ENCODE data around the gene RAB3IL1.

The RAB3IL1 gene

DNA sequence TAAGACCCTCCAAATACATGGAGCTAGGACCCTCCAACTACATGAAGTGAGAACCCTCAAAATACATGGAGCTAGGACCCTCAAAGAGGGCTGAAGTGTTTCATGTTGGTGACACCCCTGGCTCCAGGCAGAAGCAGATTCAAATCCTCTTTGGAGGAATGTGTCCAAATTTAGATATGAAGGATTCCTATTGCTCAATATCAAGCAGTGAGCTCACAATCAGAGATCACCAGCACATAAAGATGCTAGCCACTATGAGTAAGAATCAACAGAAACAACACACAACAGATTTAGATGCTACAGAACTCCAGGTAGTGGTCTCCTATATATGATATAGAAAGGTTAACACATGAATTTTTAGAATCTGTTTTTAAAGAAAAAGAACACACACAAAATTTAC lies 11.2 kb upstream of the RAB3IL1 start (continued):
- TF ChIP-seq, protein P1, sequence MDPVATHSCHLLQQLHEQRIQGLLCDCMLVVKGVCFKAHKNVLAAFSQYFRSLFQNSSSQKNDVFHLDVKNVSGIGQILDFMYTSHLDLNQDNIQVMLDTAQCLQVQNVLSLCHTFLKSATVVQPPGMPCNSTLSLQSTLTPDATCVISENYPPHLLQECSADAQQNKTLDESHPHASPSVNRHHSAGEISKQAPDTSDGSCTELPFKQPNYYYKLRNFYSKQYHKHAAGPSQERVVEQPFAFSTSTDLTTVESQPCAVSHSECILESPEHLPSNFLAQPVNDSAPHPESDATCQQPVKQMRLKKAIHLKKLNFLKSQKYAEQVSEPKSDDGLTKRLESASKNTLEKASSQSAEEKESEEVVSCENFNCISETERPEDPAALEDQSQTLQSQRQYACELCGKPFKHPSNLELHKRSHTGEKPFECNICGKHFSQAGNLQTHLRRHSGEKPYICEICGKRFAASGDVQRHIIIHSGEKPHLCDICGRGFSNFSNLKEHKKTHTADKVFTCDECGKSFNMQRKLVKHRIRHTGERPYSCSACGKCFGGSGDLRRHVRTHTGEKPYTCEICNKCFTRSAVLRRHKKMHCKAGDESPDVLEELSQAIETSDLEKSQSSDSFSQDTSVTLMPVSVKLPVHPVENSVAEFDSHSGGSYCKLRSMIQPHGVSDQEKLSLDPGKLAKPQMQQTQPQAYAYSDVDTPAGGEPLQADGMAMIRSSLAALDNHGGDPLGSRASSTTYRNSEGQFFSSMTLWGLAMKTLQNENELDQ (tag by site-specific recombination; IDR thresholded peaks at IDR 0.05; ENCODE audit: low read depth): no peak

DNA sequence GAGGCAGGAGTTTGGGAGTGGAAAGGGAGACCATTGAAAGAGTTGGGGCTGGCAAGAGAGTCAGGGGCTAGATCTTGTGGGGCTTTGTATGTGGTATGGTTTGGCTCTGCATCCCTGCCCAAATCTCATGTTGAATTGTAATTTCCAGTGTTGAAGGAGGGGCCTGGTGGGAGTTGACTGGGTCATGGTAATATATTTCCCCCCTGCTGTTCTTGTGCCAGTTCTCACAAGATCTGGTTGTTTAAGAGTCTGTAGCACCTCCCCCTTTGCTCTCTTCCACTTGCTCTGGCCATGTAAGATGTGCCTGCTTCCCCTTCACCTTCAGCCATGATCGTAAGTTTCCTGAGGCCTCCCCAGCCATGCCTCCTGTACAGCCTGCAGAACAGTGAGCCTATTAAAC lies 10.1 kb upstream of the RAB3IL1 start:
- Histone ChIP-seq H3K27ac (ENCODE audit: extremely low read depth, low read depth, low read length) (no peak overlapping the region), H3K36me3 (ENCODE audit: control insufficient read depth in 2 of 2, insufficient read depth in 1 of 2, low read length in 2 of 2) (no peaks in the 10 kb centered on the region), H3K9me3 (ENCODE audit: control insufficient read depth, insufficient read depth, low read depth, low read length) (no peaks in the 10 kb centered on the region), H3K4me3 (ENCODE audit: low read depth, low read length) (no peak overlapping the region), H3K4me1 (ENCODE audit: control insufficient read depth, insufficient read depth, low read length) (no peaks in the 10 kb centered on the region)
- POLR2A ChIA-PET: no interaction called here
- CTCF ChIA-PET: interaction anchor here (2.1 to 9.8 kb wide), 2 partner anchors 20 to 27 kb away, joined by 14 to 88 read pairs; no protein-coding TSS in a partner anchor
- TF ChIP-seq GLIS1 (tag by site-specific recombination; IDR thresholded peaks at IDR 0.05) (peak; percentile 23; the same call in 1 of the 2 replicates), TCF7L2 (IDR thresholded peaks at IDR 0.05; ENCODE audit: borderline replicate concordance, low read depth, low read length) (no peak), ZXDB (tag by site-specific recombination; IDR thresholded peaks at IDR 0.05) (no peak), ZNF341 (tag by site-specific recombination; IDR thresholded peaks at IDR 0.05; ENCODE audit: low read depth) (peak; percentile 56; the same call in 1 of the 2 replicates), ZNF624 (tag by site-specific recombination; IDR thresholded peaks at IDR 0.05) (no peak), SETDB1 (IDR thresholded peaks at IDR 0.05; ENCODE audit: insufficient read length, low read length) (peak; percentile 70), ZNF571 (tag by site-specific recombination; IDR thresholded peaks at IDR 0.05) (no peak), ZNF600 (tag by site-specific recombination; IDR thresholded peaks at IDR 0.05) (no peak)
- TF ChIP-seq, protein P2, sequence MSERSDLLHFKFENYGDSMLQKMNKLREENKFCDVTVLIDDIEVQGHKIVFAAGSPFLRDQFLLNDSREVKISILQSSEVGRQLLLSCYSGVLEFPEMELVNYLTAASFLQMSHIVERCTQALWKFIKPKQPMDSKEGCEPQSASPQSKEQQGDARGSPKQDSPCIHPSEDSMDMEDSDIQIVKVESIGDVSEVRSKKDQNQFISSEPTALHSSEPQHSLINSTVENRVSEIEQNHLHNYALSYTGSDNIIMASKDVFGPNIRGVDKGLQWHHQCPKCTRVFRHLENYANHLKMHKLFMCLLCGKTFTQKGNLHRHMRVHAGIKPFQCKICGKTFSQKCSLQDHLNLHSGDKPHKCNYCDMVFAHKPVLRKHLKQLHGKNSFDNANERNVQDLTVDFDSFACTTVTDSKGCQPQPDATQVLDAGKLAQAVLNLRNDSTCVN (tag by site-specific recombination; optimal IDR thresholded peaks at IDR 0.05): no peak
- TF ChIP-seq, protein P3, sequence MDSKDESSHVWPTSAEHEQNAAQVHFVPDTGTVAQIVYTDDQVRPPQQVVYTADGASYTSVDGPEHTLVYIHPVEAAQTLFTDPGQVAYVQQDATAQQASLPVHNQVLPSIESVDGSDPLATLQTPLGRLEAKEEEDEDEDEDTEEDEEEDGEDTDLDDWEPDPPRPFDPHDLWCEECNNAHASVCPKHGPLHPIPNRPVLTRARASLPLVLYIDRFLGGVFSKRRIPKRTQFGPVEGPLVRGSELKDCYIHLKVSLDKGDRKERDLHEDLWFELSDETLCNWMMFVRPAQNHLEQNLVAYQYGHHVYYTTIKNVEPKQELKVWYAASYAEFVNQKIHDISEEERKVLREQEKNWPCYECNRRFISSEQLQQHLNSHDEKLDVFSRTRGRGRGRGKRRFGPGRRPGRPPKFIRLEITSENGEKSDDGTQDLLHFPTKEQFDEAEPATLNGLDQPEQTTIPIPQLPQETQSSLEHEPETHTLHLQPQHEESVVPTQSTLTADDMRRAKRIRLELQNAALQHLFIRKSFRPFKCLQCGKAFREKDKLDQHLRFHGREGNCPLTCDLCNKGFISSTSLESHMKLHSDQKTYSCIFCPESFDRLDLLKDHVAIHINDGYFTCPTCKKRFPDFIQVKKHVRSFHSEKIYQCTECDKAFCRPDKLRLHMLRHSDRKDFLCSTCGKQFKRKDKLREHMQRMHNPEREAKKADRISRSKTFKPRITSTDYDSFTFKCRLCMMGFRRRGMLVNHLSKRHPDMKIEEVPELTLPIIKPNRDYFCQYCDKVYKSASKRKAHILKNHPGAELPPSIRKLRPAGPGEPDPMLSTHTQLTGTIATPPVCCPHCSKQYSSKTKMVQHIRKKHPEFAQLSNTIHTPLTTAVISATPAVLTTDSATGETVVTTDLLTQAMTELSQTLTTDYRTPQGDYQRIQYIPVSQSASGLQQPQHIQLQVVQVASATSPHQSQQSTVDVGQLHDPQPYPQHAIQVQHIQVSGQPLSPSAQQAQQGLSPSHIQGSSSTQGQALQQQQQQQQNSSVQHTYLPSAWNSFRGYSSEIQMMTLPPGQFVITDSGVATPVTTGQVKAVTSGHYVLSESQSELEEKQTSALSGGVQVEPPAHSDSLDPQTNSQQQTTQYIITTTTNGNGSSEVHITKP (tag by site-specific recombination; IDR thresholded peaks at IDR 0.05): peak; percentile 75

DNA sequence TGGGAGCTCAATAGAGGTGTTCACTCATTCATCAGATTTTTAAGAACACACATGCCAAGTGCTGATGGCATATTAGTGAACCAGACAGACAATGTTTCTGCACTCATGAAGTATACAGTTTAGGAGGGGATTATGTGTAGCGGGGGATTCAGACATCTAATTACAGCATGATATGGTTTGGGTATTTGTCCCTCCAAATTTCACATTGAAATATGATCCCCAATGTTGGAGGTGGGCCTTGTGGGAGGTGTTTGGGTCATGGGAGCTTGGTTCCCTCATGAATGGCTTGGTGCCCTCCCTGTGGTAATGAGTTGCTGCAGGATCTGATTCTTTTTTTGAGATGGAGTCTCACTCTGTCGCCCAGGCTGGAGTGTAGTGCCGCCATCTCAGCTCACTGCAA lies 8.9 kb upstream of the RAB3IL1 start:
- Histone ChIP-seq H3K4me1 (ENCODE audit: control insufficient read depth, insufficient read depth, low read length) (no peaks in the 10 kb centered on the region), H3K9me3 (ENCODE audit: control insufficient read depth, insufficient read depth, low read depth, low read length) (no peaks in the 10 kb centered on the region), H3K36me3 (ENCODE audit: control insufficient read depth in 2 of 2, insufficient read depth in 1 of 2, low read length in 2 of 2) (no peaks in the 10 kb centered on the region), H3K27ac (ENCODE audit: extremely low read depth, low read depth, low read length) (no peak overlapping the region), H3K4me3 (ENCODE audit: low read depth, low read length) (no peak overlapping the region)
- POLR2A ChIA-PET: no interaction called here
- CTCF ChIA-PET: interaction anchor here (0.9 to 9.8 kb wide), 3 partner anchors 20 to 26 kb away, joined by 3 to 88 read pairs (median 12); no protein-coding TSS in a partner anchor
- TF ChIP-seq GFI1B (tag by site-specific recombination; IDR thresholded peaks at IDR 0.05) (no peak), ZNF146 (tag by site-specific recombination; IDR thresholded peaks at IDR 0.05) (no peak), ZBTB17 (tag by site-specific recombination; IDR thresholded peaks at IDR 0.05) (no peak), ZNF394 (tag by site-specific recombination; IDR thresholded peaks at IDR 0.05; ENCODE audit: borderline replicate concordance) (no peak), EGR2 (tag by site-specific recombination; IDR thresholded peaks at IDR 0.05; ENCODE audit: low read depth) (peak; percentile 51), GLI2 (tag by site-specific recombination; IDR thresholded peaks at IDR 0.05; ENCODE audit: borderline replicate concordance, low read depth) (no peak), ZNF311 (tag by site-specific recombination; IDR thresholded peaks at IDR 0.05; ENCODE audit: borderline replicate concordance) (no peak)
- TF ChIP-seq, protein P4, sequence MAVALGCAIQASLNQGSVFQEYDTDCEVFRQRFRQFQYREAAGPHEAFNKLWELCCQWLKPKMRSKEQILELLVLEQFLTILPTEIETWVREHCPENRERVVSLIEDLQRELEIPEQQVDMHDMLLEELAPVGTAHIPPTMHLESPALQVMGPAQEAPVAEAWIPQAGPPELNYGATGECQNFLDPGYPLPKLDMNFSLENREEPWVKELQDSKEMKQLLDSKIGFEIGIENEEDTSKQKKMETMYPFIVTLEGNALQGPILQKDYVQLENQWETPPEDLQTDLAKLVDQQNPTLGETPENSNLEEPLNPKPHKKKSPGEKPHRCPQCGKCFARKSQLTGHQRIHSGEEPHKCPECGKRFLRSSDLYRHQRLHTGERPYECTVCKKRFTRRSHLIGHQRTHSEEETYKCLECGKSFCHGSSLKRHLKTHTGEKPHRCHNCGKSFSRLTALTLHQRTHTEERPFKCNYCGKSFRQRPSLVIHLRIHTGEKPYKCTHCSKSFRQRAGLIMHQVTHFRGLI (tag by site-specific recombination; IDR thresholded peaks at IDR 0.05): no peak
- TF ChIP-seq, protein P5, sequence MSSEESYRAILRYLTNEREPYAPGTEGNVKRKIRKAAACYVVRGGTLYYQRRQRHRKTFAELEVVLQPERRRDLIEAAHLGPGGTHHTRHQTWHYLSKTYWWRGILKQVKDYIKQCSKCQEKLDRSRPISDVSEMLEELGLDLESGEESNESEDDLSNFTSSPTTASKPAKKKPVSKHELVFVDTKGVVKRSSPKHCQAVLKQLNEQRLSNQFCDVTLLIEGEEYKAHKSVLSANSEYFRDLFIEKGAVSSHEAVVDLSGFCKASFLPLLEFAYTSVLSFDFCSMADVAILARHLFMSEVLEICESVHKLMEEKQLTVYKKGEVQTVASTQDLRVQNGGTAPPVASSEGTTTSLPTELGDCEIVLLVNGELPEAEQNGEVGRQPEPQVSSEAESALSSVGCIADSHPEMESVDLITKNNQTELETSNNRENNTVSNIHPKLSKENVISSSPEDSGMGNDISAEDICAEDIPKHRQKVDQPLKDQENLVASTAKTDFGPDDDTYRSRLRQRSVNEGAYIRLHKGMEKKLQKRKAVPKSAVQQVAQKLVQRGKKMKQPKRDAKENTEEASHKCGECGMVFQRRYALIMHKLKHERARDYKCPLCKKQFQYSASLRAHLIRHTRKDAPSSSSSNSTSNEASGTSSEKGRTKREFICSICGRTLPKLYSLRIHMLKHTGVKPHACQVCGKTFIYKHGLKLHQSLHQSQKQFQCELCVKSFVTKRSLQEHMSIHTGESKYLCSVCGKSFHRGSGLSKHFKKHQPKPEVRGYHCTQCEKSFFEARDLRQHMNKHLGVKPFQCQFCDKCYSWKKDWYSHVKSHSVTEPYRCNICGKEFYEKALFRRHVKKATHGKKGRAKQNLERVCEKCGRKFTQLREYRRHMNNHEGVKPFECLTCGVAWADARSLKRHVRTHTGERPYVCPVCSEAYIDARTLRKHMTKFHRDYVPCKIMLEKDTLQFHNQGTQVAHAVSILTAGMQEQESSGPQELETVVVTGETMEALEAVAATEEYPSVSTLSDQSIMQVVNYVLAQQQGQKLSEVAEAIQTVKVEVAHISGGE (tag by site-specific recombination; conservative IDR thresholded peaks at IDR 0.05; ENCODE audit: low read depth): no peak
